CD14-positive monocyte (primary cell): ENCODE data around the gene NMT1. TPM values are rescaled to one million over a fixed set of nuclear protein-coding genes. Genes with fewer than 3 reads are reported as not detected.

ENCODE experiments used
- DNase-seq, 3 donors: peaks; one replicate each; pipeline ENCODE4 v3.0.0-alpha.2; 2011 to 2022
- H2AFZ ChIP-seq: 2 replicates; pipeline ENCODE4 v1.6.0; 2012; ENCODE audit warnings: mild to moderate bottlenecking, low read depth, low read length, inconsistent platforms; ENCODE audit not compliant: insufficient read depth, poor library complexity, severe bottlenecking
- H3K27ac ChIP-seq, 2 donors: 1 replicate in 1 of 2; 2 replicates in 1 of 2; pipeline ENCODE4 v1.5.1; 2012 to 2013; ENCODE audit warnings: low read length in 2 of 2, control low read depth in 1 of 2, inconsistent platforms in 1 of 2, low read depth in 1 of 2, mild to moderate bottlenecking in 1 of 2
- H3K27me3 ChIP-seq, 2 donors: one replicate each; pipeline versions ENCODE4 v1.6.0 to v1.6.1; 2011 to 2013; ENCODE audit warnings: low read length in 2 of 2; ENCODE audit not compliant: control insufficient read depth in 2 of 2, insufficient read depth in 2 of 2
- H3K36me3 ChIP-seq, 2 donors: replicated peaks in 1 of 2; 1 replicate in 1 of 2; 2 replicates in 1 of 2; pipeline versions ENCODE4 v1.5.1 to v1.6.1; 2012 to 2013; ENCODE audit warnings: low read length in 2 of 2, control low read depth in 1 of 2, inconsistent platforms in 1 of 2, mild to moderate bottlenecking in 1 of 2; ENCODE audit not compliant: insufficient read depth in 2 of 2, control insufficient read depth in 1 of 2
- H3K4me1 ChIP-seq, 2 donors: 1 replicate in 1 of 2; 2 replicates in 1 of 2; pipeline versions ENCODE4 v1.5.1 to v1.6.1; 2012 to 2013; ENCODE audit warnings: low read length in 2 of 2, control low read depth in 1 of 2, inconsistent platforms in 1 of 2, mild to moderate bottlenecking in 1 of 2, moderate library complexity in 1 of 2; ENCODE audit not compliant: insufficient read depth in 2 of 2, control insufficient read depth in 1 of 2
- H3K4me2 ChIP-seq: replicated peaks from 2 replicates; pipeline ENCODE3; 2012; ENCODE audit warnings: low read length, moderate library complexity, mild to moderate bottlenecking; ENCODE audit not compliant: poor library complexity, severe bottlenecking; ENCODE audit errors: extremely low read depth
- H3K4me3 ChIP-seq, 3 experiments: fragments of 200-600 bp in 1 of 3; sonication (generic) in 1 of 3; replicated peaks in 1 of 3; 1 replicate in 2 of 3; 2 replicates in 1 of 3; pipeline ENCODE4 v1.5.1; 2011 to 2013; ENCODE audit warnings: low read length in 3 of 3, mild to moderate bottlenecking in 3 of 3, control low read depth in 2 of 3, low read depth in 2 of 3, inconsistent platforms in 1 of 3, moderate library complexity in 1 of 3
- H3K79me2 ChIP-seq: 2 replicates; pipeline ENCODE4 v1.6.0; 2012; ENCODE audit warnings: mild to moderate bottlenecking, control low read depth, inconsistent platforms, low read length, moderate library complexity; ENCODE audit not compliant: insufficient read depth
- H3K9ac ChIP-seq: 2 replicates; pipeline ENCODE4 v1.6.0; 2017; ENCODE audit warnings: low read length, mild to moderate bottlenecking; ENCODE audit not compliant: insufficient read depth, poor library complexity, severe bottlenecking
- H3K9me3 ChIP-seq, 2 donors: replicated peaks in 1 of 2; 1 replicate in 1 of 2; 2 replicates in 1 of 2; pipeline versions ENCODE4 v1.5.1 to v1.6.1; 2012 to 2013; ENCODE audit warnings: low read length in 2 of 2, control low read depth in 1 of 2; ENCODE audit not compliant: control insufficient read depth in 1 of 2, insufficient read depth in 1 of 2
- H4K20me1 ChIP-seq: 2 replicates; pipeline ENCODE4 v1.6.0; 2012; ENCODE audit warnings: mild to moderate bottlenecking, low read length, control low read depth, moderate library complexity; ENCODE audit not compliant: insufficient read depth
- H3K27ac Mint-ChIP-seq, 7 donors: one replicate each; pipeline ENCODE4 v1.8.0; 2020; ENCODE audit warnings: mild to moderate bottlenecking in 7 of 7, mixed read lengths in 7 of 7, moderate library complexity in 6 of 7, inconsistent platforms in 2 of 7
- H3K27me3 Mint-ChIP-seq, 3 donors: one replicate each; pipeline ENCODE4 v1.8.0; 2021 to 2022; ENCODE audit warnings: low read depth in 3 of 3, mild to moderate bottlenecking in 3 of 3, mixed read lengths in 3 of 3, moderate library complexity in 3 of 3, inconsistent platforms in 1 of 3
- H3K36me3 Mint-ChIP-seq, 2 donors: one replicate each; pipeline ENCODE4 v1.8.0; 2020; ENCODE audit warnings: mixed read lengths in 2 of 2, inconsistent platforms in 1 of 2, mild to moderate bottlenecking in 1 of 2
- H3K4me1 Mint-ChIP-seq: one replicate; pipeline ENCODE4 v1.8.0; 2020; ENCODE audit warnings: mild to moderate bottlenecking, mixed read lengths
- H3K4me3 Mint-ChIP-seq, 2 donors: one replicate each; pipeline ENCODE4 v1.8.0; 2020; ENCODE audit warnings: mild to moderate bottlenecking in 2 of 2, mixed read lengths in 2 of 2, moderate library complexity in 1 of 2
- H3K9me3 Mint-ChIP-seq, 7 donors: one replicate each; pipeline ENCODE4 v1.8.0; 2020 to 2022; ENCODE audit warnings: mixed read lengths in 7 of 7, mild to moderate bottlenecking in 6 of 7, moderate library complexity in 6 of 7, inconsistent platforms in 2 of 7
- WGBS: methylation state at CpG from one replicate; pipeline ENCODE4 v1.1.5; 2013; ENCODE audit warnings: missing lambda C conversion rate; ENCODE audit not compliant: insufficient coverage; 5-methylcytosine and 5-hydroxymethylcytosine counted together
- intact Hi-C, 2 donors: fragments of 100-400 bp; cut with micrococcal nuclease; formaldehyde crosslinking; loops; one replicate each; pipeline versions ENCODE4 v1.15.0 to v1.15.1; 2023
- polyA plus RNA-seq, 3 donors: library from polyadenylated mRNA; depleted of rRNA in 1 of 3; unstranded in 2 of 3; stranded (reverse) in 1 of 3; fragments of 300-500 nt in 2 of 3; fragments of >200 nt in 1 of 3; fragmentation: Illumina TruSeq in 2 of 3; gene quantifications; 1 replicate in 2 of 3; 2 replicates in 1 of 3; pipeline ENCODE4 v1.2.3, GENCODE V29; 2012 to 2021
- TF ChIP-seq, protein P1 (sequence below): fragments of 200-600 bp; IDR thresholded peaks from one replicate; pipeline ENCODE4 v1.8.0; 2022; ENCODE audit warnings: antibody characterized with exemption, mild to moderate bottlenecking

NMT1 gene
- polyA plus RNA-seq, 3 donors = 27.2 to 50.2 (median 45.1) TPM

DNA sequence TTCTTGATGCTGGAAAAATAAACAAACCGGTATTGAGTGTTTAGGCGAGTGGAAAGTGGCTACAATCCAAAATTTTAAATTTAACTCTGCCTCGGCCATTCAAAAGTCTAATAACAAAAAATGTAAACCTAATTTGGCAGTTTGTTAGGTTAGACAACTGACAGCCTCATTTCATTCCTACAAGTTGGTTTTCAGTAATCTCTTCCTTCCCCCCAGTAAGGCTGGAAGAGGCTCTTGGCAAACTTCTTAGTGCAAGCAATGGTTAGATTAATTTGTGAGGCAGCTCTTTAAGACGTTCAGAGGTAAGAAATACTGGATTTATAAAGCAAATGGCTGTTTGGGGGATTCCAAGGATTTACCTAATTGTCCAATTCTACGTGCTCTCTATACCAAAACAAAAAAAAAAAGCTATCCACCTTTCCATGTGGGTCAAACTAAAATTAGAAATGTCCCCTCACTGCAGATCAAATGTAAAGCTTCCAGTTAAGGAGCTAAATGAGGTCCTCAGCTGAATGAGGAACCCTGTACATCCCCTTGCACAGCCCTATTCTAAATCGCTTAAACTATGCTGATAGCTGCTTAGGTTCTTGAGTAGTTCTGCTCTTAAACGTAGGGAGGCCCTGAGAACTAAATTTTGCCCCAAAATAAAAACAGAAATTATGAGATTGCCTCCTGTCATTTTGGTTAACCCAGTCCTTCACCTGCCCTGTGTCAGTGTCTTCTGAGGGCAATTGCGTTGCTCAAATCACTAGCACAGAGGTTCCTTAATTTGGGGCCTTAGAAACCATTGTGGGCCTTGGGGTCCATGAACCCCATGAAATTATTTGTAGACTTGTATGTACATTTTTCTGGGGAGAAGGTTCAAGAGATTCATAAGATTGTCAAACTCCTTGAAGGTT is 90.0 kb downstream of the NMT1 start:
- H3K9me3 ChIP-seq = no peaks in the 10 kb centered on the region
- H3K4me3 Mint-ChIP-seq = peak overlapping the region; percentile 14 to 76
- no peaks in the 10 kb centered on the region for H3K36me3 ChIP-seq
- no peaks in the 10 kb centered on the region for H3K9me3 Mint-ChIP-seq
- peaks cover 0 to under 1% of the 10 kb centered on the region in 2 donors for H3K36me3 Mint-ChIP-seq
- H3K4me2 ChIP-seq = peak overlapping the region; percentile 99
- peaks cover 46% of the 10 kb centered on the region for H3K4me1 Mint-ChIP-seq
- H4K20me1 ChIP-seq = peaks cover 49% of the 10 kb centered on the region
- H3K4me3 ChIP-seq = peak overlapping the region in 1 of 3 experiments; percentile 92
- no peak overlapping the region for H3K9ac ChIP-seq
- no peaks in the 10 kb centered on the region for H3K27me3 Mint-ChIP-seq
- TF ChIP-seq, protein P1, sequence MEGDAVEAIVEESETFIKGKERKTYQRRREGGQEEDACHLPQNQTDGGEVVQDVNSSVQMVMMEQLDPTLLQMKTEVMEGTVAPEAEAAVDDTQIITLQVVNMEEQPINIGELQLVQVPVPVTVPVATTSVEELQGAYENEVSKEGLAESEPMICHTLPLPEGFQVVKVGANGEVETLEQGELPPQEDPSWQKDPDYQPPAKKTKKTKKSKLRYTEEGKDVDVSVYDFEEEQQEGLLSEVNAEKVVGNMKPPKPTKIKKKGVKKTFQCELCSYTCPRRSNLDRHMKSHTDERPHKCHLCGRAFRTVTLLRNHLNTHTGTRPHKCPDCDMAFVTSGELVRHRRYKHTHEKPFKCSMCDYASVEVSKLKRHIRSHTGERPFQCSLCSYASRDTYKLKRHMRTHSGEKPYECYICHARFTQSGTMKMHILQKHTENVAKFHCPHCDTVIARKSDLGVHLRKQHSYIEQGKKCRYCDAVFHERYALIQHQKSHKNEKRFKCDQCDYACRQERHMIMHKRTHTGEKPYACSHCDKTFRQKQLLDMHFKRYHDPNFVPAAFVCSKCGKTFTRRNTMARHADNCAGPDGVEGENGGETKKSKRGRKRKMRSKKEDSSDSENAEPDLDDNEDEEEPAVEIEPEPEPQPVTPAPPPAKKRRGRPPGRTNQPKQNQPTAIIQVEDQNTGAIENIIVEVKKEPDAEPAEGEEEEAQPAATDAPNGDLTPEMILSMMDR = no peak
- H3K27me3 ChIP-seq = no peaks in the 10 kb centered on the region
- DNase-seq = peak in 2 of 3 donors; percentile 37 to 60
- intact Hi-C loops = no loop called here
- peak overlapping the region; percentile 54 to 82 (median 63) for H3K27ac Mint-ChIP-seq
- H3K4me1 ChIP-seq = peaks cover 46 to 59% of the 10 kb centered on the region in 2 donors
- peaks cover 77% of the 10 kb centered on the region for H3K79me2 ChIP-seq
- peak overlapping the region in 1 of 2 donors; percentile 7 for H3K27ac ChIP-seq
- 60% methylated on average over 1 of the region's 8 CpGs for WGBS
- no peak overlapping the region for H2AFZ ChIP-seq

DNA sequence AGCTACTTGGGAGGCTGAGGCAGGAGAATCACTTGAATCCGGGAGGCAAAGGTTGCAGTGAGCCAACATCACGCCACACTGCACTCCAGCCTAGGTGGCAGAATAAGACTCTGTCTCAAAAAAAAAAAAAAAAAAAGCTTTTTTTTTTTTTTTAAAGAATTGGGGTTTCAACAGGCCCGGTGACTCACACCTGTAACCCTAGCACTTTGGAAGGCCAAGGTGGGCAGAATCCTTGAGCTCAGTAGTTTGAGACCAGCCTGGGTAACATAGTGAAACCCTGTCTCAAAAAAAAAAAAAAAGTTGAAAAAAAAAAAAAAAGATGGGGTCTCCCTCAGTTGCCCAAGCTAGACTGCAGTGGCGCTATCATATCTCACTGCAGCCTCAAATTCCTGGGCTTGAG is 93.9 kb downstream of the NMT1 start:
- Histone ChIP-seq H3K4me1 (peaks cover 49 to 60% of the 10 kb centered on the region in 2 donors), H3K79me2 (peaks cover 96% of the 10 kb centered on the region), H3K9ac (no peak overlapping the region), H3K27me3 (no peaks in the 10 kb centered on the region), H3K4me2 (no peak overlapping the region), H4K20me1 (peaks cover 37% of the 10 kb centered on the region), H3K4me3 (no peak overlapping the region), H2AFZ (no peak overlapping the region), H3K36me3 (no peaks in the 10 kb centered on the region), H3K9me3 (no peaks in the 10 kb centered on the region), H3K27ac (no peak overlapping the region)
- intact Hi-C loops = no loop called here
- Mint-ChIP-seq H3K9me3 (no peaks in the 10 kb centered on the region), H3K27ac (peak overlapping the region in 3 of 7 donors; percentile 36 to 73 (median 40)), H3K4me1 (peaks cover 57% of the 10 kb centered on the region), H3K4me3 (no peak overlapping the region), H3K36me3 (peaks cover 5 to 15% of the 10 kb centered on the region in 2 donors), H3K27me3 (no peaks in the 10 kb centered on the region)
- TF ChIP-seq, protein P1 = no peak
- peak in 1 of 3 donors; percentile 26 for DNase-seq
- 100% methylated on average over 1 of the region's 4 CpGs for WGBS
